HG02885 (cell line): ENCODE data around the gene PLPPR5.

Experiments used
- ATAC-seq: cut with Tn5 transposase; IDR thresholded peaks from one replicate; pipeline ENCODE4 v1.9.1; 2021; ENCODE audit warnings: mild to moderate bottlenecking; ENCODE audit not compliant: unreplicated experiment, poor library complexity

PLPPR5 gene

DNA sequence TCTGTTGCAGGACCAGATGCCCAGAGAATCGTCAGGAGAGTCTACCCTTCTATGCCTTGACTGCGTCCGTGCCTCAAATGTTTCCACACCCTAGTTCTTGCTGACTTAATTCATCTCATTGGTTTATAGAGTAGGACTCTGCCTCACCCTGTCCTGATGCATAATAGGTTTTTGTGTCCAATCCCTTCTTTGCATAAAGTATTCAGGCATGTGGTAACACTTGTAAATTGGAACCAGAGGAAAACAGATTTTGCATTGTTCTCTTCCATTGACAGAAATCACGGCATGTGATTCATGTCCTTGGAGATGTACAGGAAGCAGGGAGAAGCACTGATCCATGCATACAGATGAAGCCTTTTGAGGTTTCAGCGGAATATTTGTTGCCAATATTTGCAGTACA, 29.5 kb downstream of the PLPPR5 start:
- no peak for ATAC-seq

DNA sequence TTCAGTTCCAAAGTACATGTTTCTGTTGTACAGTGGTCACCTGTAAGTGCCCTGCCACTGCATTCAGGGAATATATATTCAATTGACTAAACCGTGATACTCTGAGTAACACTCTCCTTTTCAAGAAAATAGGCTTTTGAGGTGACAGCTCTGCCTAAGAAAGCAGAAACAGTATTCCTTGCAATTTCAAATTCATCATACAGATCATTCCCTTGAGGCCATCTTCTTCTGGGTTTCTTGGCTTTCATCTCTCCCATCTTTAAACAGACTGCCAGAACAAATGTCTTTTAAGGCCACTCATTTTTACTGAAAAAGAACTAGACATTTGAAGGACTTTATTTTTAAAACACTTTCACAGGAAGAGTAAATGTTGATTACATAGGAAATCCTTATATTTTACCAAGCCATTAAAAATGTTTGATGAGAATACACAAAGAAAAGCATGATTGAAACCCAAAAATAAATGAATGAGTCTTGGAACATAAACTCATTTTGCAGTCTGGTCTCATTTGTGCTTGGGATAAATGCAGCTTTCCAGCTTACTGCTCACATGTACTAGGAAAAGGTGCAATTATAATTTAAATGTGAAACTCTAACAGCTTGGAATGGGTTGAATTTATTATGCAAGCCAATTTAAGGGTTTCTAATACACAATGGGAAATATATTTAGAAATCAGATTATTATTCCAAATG, 34.7 kb downstream of the PLPPR5 start:
- ATAC-seq, result no peak

- no peak for ATAC-seq
Measured at GRCh38 chr1:98967122-98967521, 37.5 kb downstream of the PLPPR5 start.

DNA sequence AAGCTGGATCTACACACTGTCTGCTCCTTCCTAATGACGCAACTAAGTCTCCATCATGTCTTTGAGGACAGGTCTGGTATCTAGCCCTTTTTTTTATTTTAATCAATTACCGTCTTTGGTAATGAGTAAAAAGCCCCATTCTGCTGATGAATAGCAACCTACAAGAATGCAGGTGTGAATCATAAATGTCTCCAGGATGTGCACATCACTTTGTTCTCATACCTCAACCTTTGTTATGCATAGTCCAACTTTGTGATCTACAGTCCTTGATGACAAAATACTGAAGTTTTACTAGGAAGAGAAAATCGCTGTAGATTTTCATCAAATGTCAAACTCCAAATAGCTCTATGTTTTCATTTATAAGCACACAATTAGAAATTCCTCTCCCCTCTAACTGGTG, 39.3 kb downstream of the PLPPR5 start:
- no peak for ATAC-seq

- ATAC-seq, result no peak
Measured at GRCh38 chr1:98964198-98964597, 40.5 kb downstream of the PLPPR5 start.

DNA sequence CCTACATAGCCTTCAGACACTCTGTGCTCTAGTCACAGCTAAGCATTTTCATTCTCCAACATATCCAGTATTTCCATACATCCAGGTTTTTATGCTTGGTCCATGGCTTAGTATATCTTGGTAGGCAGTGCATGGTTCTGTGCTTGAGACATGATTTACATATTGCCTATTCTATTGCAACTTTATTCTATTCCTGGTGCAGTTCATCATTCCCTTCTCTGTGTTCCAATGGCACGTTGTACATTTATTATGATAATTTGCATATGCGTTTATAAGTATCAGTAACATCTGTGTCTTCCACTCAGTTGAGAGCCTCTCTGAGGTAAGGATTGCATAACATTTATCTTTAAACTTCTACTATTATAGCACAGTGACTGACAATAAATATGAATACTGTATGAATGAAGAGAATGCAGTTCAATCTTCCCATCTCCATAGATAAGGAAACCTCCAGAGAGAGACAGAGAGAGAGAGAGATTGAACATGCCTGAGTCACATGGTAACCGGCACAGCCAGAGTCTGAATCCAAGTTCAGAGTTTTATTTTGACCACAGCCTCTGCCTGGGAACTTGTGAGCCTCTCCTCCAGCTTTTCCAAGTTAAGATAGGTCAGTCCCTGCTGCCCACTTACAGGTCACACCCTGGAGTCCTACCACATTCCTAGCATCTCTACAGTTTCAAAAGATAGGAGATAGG, 41.5 kb downstream of the PLPPR5 start:
- no peak for ATAC-seq

DNA sequence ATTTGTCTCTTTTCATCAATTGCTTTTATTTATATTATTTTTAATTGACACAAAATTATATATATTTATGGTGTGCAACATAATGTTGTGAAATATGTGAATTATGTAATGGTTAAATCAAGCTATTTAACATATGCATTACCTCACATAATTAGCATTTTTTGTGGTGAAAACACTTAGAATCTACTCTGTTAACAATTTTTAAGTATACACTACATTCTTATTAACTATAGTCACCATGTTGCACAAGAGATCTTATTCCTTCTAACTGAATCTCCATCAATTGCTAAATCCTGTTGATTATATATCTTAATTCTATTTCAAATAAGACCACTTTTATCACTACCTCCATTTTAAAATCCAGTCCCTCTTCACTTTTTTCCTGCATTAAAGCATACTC, 42.5 kb downstream of the PLPPR5 start:
- no peak for ATAC-seq

DNA sequence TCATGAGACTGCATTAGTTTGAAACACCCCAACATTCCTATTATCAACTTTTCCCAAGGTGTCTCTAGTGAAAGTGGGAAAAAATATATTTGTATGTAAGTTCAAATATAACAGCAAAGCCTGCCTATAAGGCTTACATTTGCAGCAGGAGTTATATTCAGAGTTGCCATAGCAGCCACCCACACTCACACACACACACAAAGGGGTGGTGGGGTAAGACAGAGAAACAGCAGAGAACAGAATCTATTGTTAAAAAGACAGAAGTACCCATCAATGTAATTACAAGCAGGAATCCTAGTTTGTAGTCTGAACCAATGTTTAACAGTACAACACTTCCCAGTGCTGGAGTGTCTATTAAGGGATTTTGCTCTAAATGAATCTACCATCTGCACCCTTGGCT, 55.0 kb downstream of the PLPPR5 start:
- no peak for ATAC-seq

- ATAC-seq, result no peak
Measured at GRCh38 chr1:98949166-98949565, 55.5 kb downstream of the PLPPR5 start.

- no peak for ATAC-seq
Measured at GRCh38 chr1:98947071-98947470, 57.6 kb downstream of the PLPPR5 start.

DNA sequence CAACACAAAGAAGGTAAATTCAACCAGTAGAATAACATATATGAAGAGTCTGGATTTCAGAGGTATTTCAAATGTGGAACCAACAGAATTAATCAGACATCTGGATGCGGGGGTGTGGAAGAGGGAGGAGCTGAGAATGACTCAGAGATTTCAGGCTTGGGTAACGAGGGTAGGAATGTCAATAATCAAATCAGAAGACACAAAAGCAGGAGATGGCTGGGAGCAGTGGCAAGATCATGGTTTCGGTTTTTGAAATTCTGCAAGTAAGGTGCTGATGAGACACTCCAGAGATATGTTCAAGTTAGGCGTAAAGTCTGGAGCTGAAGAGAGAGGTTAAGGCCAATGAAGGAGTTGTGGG, 64.0 kb downstream of the PLPPR5 start:
- no peak for ATAC-seq

DNA sequence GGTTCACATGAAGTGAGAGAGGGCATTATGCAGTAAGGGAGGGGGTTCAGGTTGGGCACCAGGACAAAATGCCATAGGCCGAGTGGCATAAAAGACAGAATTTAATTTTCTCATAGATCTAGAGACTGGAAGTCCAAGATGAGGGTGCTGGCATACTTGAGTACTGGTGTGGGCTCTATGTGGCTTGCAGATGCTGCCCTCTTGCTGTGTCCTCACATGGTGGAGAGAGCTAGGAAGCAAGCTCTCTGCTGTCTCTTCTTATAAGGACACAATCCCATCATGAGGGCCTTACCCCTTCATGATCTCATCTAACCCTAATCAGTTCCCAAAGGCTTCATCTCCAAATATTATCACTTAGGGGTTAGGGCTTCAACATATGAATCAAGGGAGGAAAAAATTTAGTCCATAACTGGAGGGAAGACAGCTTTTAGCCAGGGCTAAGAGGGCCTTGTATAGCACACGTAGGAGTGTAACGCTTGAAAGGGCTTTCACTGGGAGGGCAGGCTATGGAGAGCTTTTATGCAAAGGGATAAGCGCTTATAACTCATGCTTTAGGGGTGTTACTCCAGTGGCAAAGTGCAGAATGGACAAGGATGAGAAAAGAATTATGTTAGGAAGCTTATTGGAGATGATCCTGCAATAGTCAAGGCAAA, 64.5 kb downstream of the PLPPR5 start:
- ATAC-seq, result no peak

DNA sequence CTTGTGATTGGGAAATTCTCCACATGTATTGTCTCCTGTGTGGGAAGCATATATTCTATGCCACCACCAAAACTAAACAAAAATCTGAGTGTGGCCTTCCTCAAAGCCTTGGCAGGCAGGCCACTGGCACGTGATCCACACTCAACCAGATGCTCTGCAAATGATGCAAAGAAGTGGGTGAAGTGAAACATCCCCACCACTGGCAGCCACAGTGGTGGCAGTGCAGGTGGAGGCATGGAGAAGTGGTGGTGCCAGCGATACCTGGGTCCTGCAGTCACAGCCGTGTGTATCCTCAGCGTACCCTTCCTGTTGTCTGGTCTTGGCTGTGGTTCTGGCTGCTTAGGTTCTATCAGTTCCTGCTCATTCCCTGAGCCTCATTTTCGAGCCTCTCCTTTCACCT, 65.2 kb downstream of the PLPPR5 start:
- no peak for ATAC-seq

GRCh38 chr1:98937347-98937746, 67.3 kb downstream of the PLPPR5 start:
- no peak for ATAC-seq

DNA sequence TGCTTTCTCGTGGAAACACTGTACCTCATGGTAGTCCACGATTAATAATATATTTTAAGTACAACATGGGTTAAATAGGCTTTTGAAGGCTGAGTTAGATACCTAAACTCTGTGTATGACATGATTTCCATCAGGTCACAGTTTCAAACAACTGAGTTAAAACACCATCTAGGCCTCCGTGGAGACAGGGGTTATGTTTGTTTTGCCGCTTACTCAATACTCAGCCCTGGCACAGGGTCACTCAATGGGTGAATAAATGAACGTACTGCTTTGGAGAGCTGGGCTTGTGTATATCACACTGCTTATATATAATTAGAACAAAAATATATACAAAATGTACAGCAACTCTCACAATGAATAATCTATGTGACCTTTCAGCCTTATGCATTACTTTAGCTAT, 72.5 kb downstream of the PLPPR5 start:
- ATAC-seq, result no peak

DNA sequence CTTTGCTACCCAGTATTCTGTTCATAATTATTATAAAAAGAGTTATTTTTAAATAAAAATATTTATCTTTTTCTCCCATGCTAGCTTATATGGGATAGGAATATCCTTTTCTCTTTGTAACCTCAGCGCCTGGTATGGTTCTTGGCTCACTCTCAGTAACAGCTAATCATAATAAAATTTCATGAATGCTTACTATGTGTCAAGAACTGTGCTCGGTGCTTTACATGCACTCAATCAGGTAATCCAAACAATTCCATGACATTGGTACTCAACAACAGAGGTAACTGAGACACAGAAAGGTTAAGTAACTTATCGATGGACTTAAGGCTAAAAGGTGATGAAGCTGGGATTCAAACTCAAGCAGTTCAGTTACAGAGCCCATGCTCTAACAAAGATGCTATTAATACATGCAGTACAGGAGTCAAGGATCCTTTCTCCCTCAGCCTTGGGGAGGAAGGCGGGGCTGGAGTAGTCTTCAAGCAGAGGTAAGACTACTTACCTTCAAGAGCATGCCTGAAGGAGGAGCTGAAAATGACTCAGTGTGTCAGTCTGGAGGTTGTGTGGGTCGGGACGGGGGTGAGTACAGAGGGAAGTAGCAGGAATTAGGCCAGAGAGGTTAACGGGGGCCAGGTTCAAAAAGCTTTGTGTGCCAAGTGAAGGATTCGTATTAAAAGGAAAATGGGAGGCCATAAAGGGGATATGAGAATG, 73.4 kb downstream of the PLPPR5 start:
- ATAC-seq, result no peak

GRCh38 chr1:98929437-98929836, 75.2 kb downstream of the PLPPR5 start:
- no peak for ATAC-seq

DNA sequence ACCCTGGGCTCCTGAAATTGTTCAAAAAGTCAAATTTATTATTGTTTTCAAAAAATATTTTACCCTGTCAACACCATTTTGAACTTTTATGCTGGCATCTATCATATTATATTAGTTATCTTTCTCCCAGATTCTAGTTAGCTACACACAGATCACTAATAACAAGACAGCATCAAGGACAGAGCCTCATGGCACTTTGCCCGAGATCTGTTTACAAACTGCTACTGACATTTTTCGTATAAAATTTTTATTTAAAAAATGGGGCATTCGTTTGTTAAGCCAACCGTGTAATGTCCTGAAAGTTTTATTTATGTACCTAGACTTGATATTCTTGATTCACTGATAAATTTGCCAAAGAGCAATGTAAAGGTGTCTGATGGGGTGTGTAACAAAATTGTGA, 78.1 kb downstream of the PLPPR5 start:
- no peak for ATAC-seq

GRCh38 chr1:98924977-98925376, 79.7 kb downstream of the PLPPR5 start:
- ATAC-seq, result no peak

DNA sequence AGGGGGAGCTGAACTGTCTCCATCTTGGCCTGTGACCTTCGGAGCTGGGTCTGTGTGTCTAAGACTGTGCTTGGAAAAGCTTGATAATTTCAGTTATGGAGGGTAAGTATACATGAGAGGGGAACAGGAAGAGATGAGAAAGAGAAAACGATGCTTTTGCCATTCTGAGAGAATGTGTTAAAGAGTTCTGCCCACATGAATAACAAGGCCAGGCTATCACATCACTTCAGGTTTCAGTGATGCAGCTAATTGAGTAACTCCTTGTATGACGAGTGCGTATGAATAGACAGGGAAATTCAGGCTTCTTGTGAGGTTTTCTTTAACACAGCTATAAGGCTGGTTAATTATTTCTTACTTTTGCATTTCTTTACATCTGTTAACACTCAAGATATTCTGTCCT, 81.0 kb downstream of the PLPPR5 start:
- no peak for ATAC-seq

GRCh38 chr1:98921817-98922216, 82.8 kb downstream of the PLPPR5 start:
- ATAC-seq, result no peak
